Activated naive CD8-positive, alpha-beta T cell (primary cell): ENCODE data around the gene LYVE1.

Experiments used
- H3K27ac Mint-ChIP-seq: one replicate; pipeline ENCODE4 v1.8.0; 2021; ENCODE audit warnings: mixed read lengths
- H3K27me3 Mint-ChIP-seq: one replicate; pipeline ENCODE4 v1.8.0; 2021; ENCODE audit warnings: mixed read lengths
- H3K36me3 Mint-ChIP-seq: one replicate; pipeline ENCODE4 v1.8.0; 2021; ENCODE audit warnings: mixed read lengths
- H3K4me1 Mint-ChIP-seq: one replicate; pipeline ENCODE4 v1.8.0; 2021; ENCODE audit warnings: low read depth, mixed read lengths
- H3K4me3 Mint-ChIP-seq: one replicate; pipeline ENCODE4 v1.8.0; 2021; ENCODE audit warnings: mild to moderate bottlenecking, mixed read lengths
- H3K9me3 Mint-ChIP-seq: one replicate; pipeline ENCODE4 v1.8.0; 2021; ENCODE audit warnings: low read depth, mixed read lengths

LYVE1 gene

GRCh38 chr11:10551845-10552352, 16.6 kb downstream of the LYVE1 start:
- peaks cover 3% of the 10 kb centered on the region for H3K36me3 Mint-ChIP-seq
- H3K27ac Mint-ChIP-seq: no peak overlapping the region
- peaks cover 7% of the 10 kb centered on the region for H3K27me3 Mint-ChIP-seq
- no peaks in the 10 kb centered on the region for H3K4me1 Mint-ChIP-seq
- H3K9me3 Mint-ChIP-seq: peaks cover 10% of the 10 kb centered on the region
- no peak overlapping the region for H3K4me3 Mint-ChIP-seq

DNA sequence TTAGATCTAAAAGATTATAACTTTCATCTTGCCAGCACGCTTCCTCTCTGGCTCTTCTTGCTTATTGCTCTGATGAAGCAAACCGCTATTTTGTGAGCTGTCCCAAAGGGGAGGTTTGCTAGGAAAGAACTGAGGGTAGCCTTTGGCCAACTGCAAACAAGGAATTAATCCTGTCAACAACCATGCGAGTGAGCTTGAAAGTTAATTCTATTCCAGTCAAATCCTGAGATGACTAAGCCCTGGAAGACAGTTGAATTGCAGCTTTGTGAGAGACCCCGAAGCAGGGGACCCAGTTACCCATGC, 17.2 kb downstream of the LYVE1 start:
- Mint-ChIP-seq H3K36me3 (peaks cover 3% of the 10 kb centered on the region), H3K27ac (no peak overlapping the region), H3K4me1 (no peaks in the 10 kb centered on the region), H3K27me3 (peaks cover 7% of the 10 kb centered on the region), H3K4me3 (no peak overlapping the region), H3K9me3 (peaks cover 10% of the 10 kb centered on the region)

DNA sequence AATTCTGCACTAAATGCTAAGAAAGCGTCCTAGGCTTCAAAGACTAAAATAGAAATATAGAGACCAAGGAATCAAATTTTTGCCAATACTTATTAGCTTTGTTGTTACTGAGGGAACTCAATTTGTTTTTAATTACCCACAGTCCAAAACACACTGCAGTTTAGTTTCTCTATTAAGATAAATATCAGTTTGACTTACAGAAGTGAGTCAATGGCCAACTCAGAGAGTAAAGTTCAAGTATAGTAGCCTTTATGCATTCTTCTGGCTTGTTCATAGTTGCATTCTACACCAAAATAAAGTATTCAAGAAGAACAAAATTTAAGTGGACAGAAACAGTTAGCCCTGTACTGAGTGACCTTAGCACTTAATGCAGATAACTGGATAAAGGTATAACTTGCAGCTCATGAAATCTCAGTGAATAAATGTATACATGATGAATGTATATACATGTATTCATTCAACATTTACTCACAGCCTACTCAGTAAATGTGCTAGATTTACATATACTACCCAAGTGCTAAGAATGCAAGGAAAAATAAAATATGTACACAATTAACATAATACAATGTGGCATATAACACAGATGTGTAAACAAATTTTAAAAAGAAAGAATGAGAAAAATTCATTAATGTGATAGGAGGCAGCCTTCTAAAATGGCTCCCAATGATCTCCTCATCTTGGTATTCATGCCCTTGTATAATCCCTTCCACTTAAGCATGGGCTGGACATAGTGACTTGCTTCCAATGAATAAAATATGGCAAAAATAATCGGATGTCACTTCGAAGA, 17.8 kb downstream of the LYVE1 start:
- Mint-ChIP-seq H3K36me3 (peaks cover 3% of the 10 kb centered on the region), H3K27me3 (peaks cover 7% of the 10 kb centered on the region), H3K4me3 (no peak overlapping the region), H3K9me3 (peaks cover 10% of the 10 kb centered on the region), H3K4me1 (no peaks in the 10 kb centered on the region), H3K27ac (no peak overlapping the region)

DNA sequence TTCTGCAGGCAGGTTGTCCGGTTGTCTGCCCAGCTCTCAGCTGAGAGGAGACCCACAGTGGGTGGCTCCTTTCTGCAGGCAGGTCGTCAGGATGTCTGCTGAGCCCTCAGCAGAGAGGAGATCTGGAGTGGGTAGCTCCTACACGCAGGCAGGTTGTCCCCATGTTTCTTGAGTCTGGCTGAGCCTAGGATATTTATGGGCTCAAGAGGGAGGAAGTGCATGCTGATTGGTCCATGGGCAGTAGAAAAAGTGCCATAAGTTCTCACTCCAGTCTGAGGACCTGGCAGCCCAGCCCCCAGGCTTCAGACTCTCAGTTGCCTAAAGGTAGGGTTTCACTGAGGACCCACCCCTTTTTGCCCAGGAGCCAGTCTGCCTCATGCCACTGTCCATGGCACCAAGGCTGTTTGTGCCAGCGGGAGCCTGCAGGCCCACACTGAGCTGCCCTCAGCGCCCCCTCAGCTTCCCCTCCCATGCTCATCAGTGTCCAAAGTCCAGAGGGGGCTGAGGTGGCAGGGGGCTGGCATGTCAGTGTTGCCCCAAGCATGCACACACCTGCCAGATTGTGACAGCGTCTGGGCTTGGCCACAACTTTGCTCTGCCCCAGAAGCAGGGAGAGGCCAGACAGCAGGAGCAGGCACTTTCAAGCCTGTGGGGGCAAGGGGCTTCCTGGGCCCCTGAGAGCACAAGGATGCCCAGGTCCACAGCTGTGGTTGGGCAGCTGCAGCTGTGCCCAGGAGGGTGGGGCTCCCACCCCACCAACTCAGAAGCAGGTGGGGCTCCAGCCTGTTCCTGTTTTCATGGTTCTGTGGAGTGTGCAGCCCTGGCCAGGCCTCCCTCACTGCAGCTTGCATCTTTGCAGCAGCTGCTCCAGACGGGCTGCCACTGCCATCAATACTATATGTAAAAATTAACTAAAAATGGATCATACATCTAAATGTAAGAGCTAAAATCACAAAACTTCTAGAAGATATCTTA, 23.7 kb downstream of the LYVE1 start:
- peaks cover 11% of the 10 kb centered on the region for H3K4me1 Mint-ChIP-seq
- H3K27me3 Mint-ChIP-seq: no peaks in the 10 kb centered on the region
- no peaks in the 10 kb centered on the region for H3K9me3 Mint-ChIP-seq
- H3K36me3 Mint-ChIP-seq: no peaks in the 10 kb centered on the region
- no peak overlapping the region for H3K27ac Mint-ChIP-seq
- H3K4me3 Mint-ChIP-seq: no peak overlapping the region

DNA sequence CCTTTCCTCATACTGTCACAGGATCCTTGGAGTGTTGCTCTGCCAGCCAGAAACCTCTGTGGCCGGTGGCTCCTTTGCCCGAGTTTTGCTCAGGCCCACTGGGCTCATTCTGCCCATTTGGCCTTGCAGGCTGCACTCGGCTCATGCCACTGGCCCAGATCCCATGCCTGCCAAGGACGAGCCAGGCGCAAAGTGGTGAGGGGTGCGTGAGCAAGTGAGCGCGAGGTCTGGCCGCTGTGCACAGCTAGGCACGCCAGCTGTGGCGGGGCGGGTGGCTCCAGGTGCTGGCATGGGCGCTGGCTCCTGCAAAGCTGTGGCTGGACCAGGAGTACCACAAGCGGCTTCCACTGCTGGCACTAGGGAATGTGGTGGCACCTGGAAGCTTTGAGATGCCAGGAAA, 24.7 kb downstream of the LYVE1 start:
- Mint-ChIP-seq H3K27ac (no peak overlapping the region), H3K4me3 (no peak overlapping the region), H3K27me3 (no peaks in the 10 kb centered on the region), H3K36me3 (no peaks in the 10 kb centered on the region), H3K9me3 (no peaks in the 10 kb centered on the region), H3K4me1 (peaks cover 18% of the 10 kb centered on the region)

DNA sequence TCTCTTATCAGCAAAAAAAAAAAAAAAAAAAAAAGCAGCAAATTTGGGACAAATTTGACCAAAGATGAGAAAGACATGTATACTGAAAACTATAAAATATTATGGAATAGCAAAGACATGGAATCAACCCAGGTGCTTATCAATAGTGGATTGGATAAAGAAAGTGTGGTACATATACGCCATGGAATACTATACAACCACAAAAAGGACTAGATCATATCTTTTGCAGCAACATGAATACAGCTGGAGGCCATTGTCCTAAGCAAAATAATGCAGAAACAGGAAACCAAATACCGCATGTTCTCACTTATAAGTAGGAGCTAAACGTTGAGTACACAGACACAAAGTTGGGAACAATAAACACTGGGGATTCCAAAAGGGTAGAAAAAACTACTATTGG, 25.7 kb downstream of the LYVE1 start:
- Mint-ChIP-seq H3K27me3 (no peaks in the 10 kb centered on the region), H3K4me1 (peaks cover 21% of the 10 kb centered on the region), H3K36me3 (no peaks in the 10 kb centered on the region), H3K4me3 (no peak overlapping the region), H3K9me3 (no peaks in the 10 kb centered on the region), H3K27ac (no peak overlapping the region)

DNA sequence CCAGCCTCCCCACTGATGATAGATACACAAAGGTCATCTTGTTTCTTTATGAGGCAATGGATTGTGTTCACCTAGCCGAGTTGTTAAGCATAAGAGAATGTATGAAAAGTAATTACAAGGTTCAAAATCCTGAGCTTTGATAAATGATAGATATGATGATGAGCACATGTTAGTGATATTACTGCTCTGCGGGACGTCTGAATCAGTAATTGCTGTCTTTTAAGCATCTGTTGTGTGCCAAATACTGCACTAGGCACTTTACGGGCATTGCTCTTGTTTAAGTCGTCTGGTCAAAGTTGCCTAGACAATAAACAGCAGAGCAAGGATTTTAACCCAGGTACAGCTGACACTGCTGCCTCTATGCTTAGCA, 26.9 kb downstream of the LYVE1 start:
- no peaks in the 10 kb centered on the region for H3K36me3 Mint-ChIP-seq
- no peaks in the 10 kb centered on the region for H3K27me3 Mint-ChIP-seq
- H3K4me3 Mint-ChIP-seq: peak overlapping the region; percentile 91
- peak overlapping the region; percentile 41 for H3K27ac Mint-ChIP-seq
- peaks cover 26% of the 10 kb centered on the region for H3K4me1 Mint-ChIP-seq
- no peaks in the 10 kb centered on the region for H3K9me3 Mint-ChIP-seq

GRCh38 chr11:10540915-10541560, 27.4 kb downstream of the LYVE1 start, which contains the start of gene RNF141:
Gene RNF141 (minus strand): TSS chr11:10541187. CDS start chr11:10534158, 7,029 bp downstream.
- Mint-ChIP-seq H3K4me1 (peaks cover 29% of the 10 kb centered on the region), H3K9me3 (no peaks in the 10 kb centered on the region), H3K27me3 (no peaks in the 10 kb centered on the region), H3K36me3 (no peaks in the 10 kb centered on the region), H3K4me3 (peak within 1 kb of the TSS; percentile 91), H3K27ac (peak within 1 kb of the TSS; percentile 70)

DNA sequence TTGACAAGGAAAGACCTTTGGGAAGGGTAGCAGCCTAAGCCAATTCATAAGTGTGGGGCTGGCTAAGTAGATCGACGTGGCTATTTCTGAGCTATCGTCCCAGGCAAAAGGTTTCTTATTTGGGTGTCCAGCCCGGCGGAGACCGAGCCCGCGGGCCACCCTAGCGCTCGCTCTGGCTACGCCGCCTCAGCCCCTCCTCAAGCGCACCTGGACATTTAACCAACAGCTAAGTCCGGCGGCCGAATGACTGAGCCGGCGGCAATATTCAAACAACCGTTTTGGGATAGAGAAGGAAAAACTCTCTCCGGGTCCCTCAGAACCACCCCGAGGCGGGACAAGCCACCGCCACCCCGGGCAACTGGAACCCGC, 27.9 kb downstream of the LYVE1 start:
- Mint-ChIP-seq H3K4me1 (peaks cover 33% of the 10 kb centered on the region), H3K27ac (peak overlapping the region; percentile 70)

GRCh38 chr11:10539339-10539738, 29.1 kb downstream of the LYVE1 start:
- no peaks in the 10 kb centered on the region for H3K9me3 Mint-ChIP-seq
- H3K27ac Mint-ChIP-seq: no peak overlapping the region
- peak overlapping the region; percentile 91 for H3K4me3 Mint-ChIP-seq
- no peaks in the 10 kb centered on the region for H3K36me3 Mint-ChIP-seq
- no peaks in the 10 kb centered on the region for H3K27me3 Mint-ChIP-seq
- peaks cover 33% of the 10 kb centered on the region for H3K4me1 Mint-ChIP-seq

More for the DNA sequence above, 27.9 kb downstream of the LYVE1 start:
- Mint-ChIP-seq H3K36me3 (no peaks in the 10 kb centered on the region), H3K4me3 (peak overlapping the region; percentile 91), H3K9me3 (no peaks in the 10 kb centered on the region), H3K27me3 (no peaks in the 10 kb centered on the region)

DNA sequence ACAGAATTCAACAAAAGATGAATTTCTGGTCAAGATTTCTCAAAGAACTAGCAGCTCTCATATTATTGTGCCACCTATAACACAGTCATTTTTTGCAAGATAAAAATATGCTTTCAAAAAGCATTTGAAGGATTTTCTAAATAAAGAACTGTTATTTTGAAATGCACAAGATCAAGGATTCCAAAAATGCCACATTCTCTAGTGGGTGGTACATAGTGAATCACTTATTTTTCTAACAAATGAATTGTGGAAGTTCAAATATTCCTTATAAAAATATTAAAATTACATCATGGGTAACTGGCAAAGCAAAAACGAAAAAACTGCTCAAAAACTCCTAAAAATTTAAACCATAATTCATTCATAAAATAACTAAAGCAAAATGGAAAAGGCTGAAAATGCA, 29.5 kb downstream of the LYVE1 start:
- Mint-ChIP-seq H3K9me3 (no peaks in the 10 kb centered on the region), H3K27ac (no peak overlapping the region), H3K36me3 (peaks cover 1% of the 10 kb centered on the region), H3K4me3 (peak overlapping the region; percentile 2), H3K27me3 (no peaks in the 10 kb centered on the region), H3K4me1 (peaks cover 33% of the 10 kb centered on the region)

DNA sequence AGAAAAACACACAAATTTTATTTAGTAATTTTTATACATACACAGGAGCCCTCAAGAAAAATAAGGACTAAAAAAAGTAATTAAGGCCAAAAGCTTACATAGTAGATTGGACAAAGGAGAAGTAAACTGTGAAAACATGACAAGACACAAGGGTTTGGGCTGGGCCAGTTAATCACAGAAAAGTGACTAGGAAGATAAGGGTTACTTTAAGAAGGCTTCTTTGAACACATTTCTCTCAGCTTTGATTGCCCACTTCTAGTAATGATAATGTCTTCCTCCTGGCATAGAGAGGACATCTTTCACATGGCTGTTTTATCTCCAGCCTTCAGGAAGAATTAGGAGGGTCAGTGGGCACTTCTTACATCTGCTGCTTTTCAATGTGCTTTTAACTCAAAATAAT, 30.9 kb downstream of the LYVE1 start:
- Mint-ChIP-seq H3K4me1 (peaks cover 33% of the 10 kb centered on the region), H3K4me3 (no peak overlapping the region), H3K27ac (no peak overlapping the region), H3K36me3 (peaks cover 6% of the 10 kb centered on the region), H3K9me3 (no peaks in the 10 kb centered on the region), H3K27me3 (no peaks in the 10 kb centered on the region)

DNA sequence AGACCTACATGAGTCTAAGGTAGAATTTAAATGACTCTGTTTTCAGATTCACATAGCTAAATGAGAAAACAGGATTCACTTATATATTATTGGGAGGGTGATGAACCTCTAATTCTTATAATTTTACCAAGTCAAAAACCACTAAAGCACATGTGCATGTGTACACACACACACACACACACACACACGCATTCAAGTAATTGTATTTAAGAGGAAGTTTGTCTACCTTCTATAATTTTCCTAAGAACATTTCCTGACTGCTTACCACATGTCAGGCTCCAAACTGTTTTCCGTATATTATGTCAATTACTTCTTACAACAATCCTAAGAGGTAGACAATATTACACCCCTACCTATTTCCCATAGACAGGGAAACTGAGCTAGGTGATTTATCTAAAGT, 34.1 kb downstream of the LYVE1 start:
- peak overlapping the region; percentile 50 for H3K27ac Mint-ChIP-seq
- H3K4me3 Mint-ChIP-seq: no peak overlapping the region
- no peaks in the 10 kb centered on the region for H3K27me3 Mint-ChIP-seq
- no peaks in the 10 kb centered on the region for H3K9me3 Mint-ChIP-seq
- peaks cover 18% of the 10 kb centered on the region for H3K4me1 Mint-ChIP-seq
- H3K36me3 Mint-ChIP-seq: peaks cover 6% of the 10 kb centered on the region

- no peak overlapping the region for H3K27ac Mint-ChIP-seq
- peaks cover 6% of the 10 kb centered on the region for H3K36me3 Mint-ChIP-seq
- no peaks in the 10 kb centered on the region for H3K27me3 Mint-ChIP-seq
- peaks cover 12% of the 10 kb centered on the region for H3K4me1 Mint-ChIP-seq
- H3K4me3 Mint-ChIP-seq: no peak overlapping the region
- no peaks in the 10 kb centered on the region for H3K9me3 Mint-ChIP-seq
Measured at GRCh38 chr11:10533323-10533722, 35.1 kb downstream of the LYVE1 start.

DNA sequence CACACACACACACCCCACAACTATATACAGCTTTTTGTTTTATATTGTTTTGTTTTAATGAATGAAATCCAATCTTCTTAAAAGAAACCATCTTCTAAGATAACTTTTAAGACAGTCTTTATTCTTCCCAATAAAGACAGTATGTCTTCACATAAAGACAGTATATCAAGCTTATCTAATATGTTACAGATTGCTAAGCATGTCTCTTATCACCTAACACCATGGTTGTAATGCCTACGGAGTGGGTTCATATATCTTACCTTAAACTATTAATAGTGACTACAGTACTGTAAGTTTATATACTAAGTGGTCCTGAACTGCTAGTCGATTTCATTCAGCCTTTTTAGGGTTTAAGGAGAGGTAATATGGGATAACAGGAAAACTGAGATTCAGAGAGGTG, 35.9 kb downstream of the LYVE1 start:
- peaks cover 9% of the 10 kb centered on the region for H3K36me3 Mint-ChIP-seq
- no peaks in the 10 kb centered on the region for H3K9me3 Mint-ChIP-seq
- no peaks in the 10 kb centered on the region for H3K27me3 Mint-ChIP-seq
- peaks cover 15% of the 10 kb centered on the region for H3K4me1 Mint-ChIP-seq
- H3K4me3 Mint-ChIP-seq: no peak overlapping the region
- no peak overlapping the region for H3K27ac Mint-ChIP-seq
